Measurements from ENCODE around the gene L3MBTL2. TPM values are rescaled to one million over a fixed set of nuclear protein-coding genes. Genes with fewer than 3 reads are reported as not detected.
"Not testable (repeated sequence)": the region's sequence is repeated elsewhere in the genome, so short reads cannot be mapped to it uniquely, and the experiment has no call there.

L3MBTL2 gene
- total and polyA plus RNA-seq, 2 of the 13 experiments (the other 11 are each of a cell fraction or from before 2014, with no cell fraction given): 13.8 to 33.7 TPM

GRCh38 chr22:41256254-41257253 is 51.4 kb downstream of the L3MBTL2 start:
- no peak for DNase-seq (ENCODE audit: low spot score)
- TF ChIP-seq MED1 (CRISPR knock-in tag; IDR thresholded peaks at IDR 0.05) (no peak), ZNF768 (CRISPR knock-in tag; IDR thresholded peaks at IDR 0.05) (peak; percentile 18; the same call in 1 of the 2 replicates), FOSL2 (CRISPR knock-in tag; IDR thresholded peaks at IDR 0.05) (peak; percentile 51; the same call in 1 of the 2 replicates), AGO2 (optimal IDR thresholded peaks at IDR 0.05; ENCODE audit: low read depth, low read length) (peak; percentile 18)
- H3K9me3 ChIP-seq (ENCODE audit: low read length): no peaks in the 10 kb centered on the region
- no peak for ATAC-seq
- 93% methylated on average over 11 of the region's 20 CpGs for WGBS (ENCODE audit: low lambda C conversion rate)
- H3K36me3 ChIP-seq (replicated peaks in 1 of 2; ENCODE audit: control insufficient read depth in 1 of 2, insufficient read depth in 2 of 2, low read length in 2 of 2): peaks cover 41 to 80% of the 10 kb centered on the region in 2 experiments
- no peaks in the 10 kb centered on the region for H4K20me1 ChIP-seq (ENCODE audit: insufficient read depth, low read length)
- no peak overlapping the region for H2AFZ ChIP-seq (ENCODE audit: low read length)
- POLR2A ChIA-PET: interaction anchor here (0.7 to 1.0 kb wide), 3 partner anchors 9 to 212 kb away, joined by 3 to 4 read pairs (median 3); partner anchors contain the start of genes ACO2, PHF5A and RANGAP1
- CTCF ChIA-PET (ENCODE audit: low intra/inter-chr PET ratio, low total read pairs): no interaction called here
- in situ Hi-C loops (cut with HindIII; ENCODE audit: extremely low pct_ligation_motif_present, low pct_unique_long_range_greater_than_20kb): no loop called here
- H3K27me3 ChIP-seq (ENCODE audit: control insufficient read depth in 1 of 2, insufficient read depth in 2 of 2, low read length in 2 of 2): no peaks in the 10 kb centered on the region
- intact Hi-C loops (cut with micrococcal nuclease; ENCODE audit: unreplicated experiment): no loop called here
- no peak overlapping the region for H3K27ac ChIP-seq (ENCODE audit: extremely low read length, insufficient read depth, low read length)
- no peaks in the 10 kb centered on the region for H3K4me1 ChIP-seq (ENCODE audit: insufficient read depth, low read length)
- no TSS peak for BruUV-seq (replicated peaks)
- H3K9ac ChIP-seq (ENCODE audit: insufficient read depth, low read depth, low read length): no peak overlapping the region
- H3K79me2 ChIP-seq (ENCODE audit: insufficient read depth, low read length): no peaks in the 10 kb centered on the region
- no peak overlapping the region for H3K4me2 ChIP-seq (ENCODE audit: low read depth, low read length)
- no peak for FAIRE-seq
- H3K4me3 ChIP-seq (replicated peaks in 1 of 3; ENCODE audit: insufficient read depth in 1 of 3, low read depth in 2 of 3, low read length in 3 of 3): no peak overlapping the region

GRCh38 chr22:41257696-41258095 is 52.6 kb downstream of the L3MBTL2 start:
- Histone ChIP-seq H3K27me3 (ENCODE audit: control insufficient read depth in 1 of 2, insufficient read depth in 2 of 2, low read length in 2 of 2) (no peaks in the 10 kb centered on the region), H3K36me3 (replicated peaks in 1 of 2; ENCODE audit: control insufficient read depth in 1 of 2, insufficient read depth in 2 of 2, low read length in 2 of 2) (peaks cover 42 to 85% of the 10 kb centered on the region in 2 experiments), H3K4me1 (ENCODE audit: insufficient read depth, low read length) (no peaks in the 10 kb centered on the region), H3K4me2 (ENCODE audit: low read depth, low read length) (no peak overlapping the region), H3K4me3 (replicated peaks in 1 of 3; ENCODE audit: insufficient read depth in 1 of 3, low read depth in 2 of 3, low read length in 3 of 3) (no peak overlapping the region), H3K9ac (ENCODE audit: insufficient read depth, low read depth, low read length) (no peak overlapping the region), H3K9me3 (ENCODE audit: low read length) (no peaks in the 10 kb centered on the region), H4K20me1 (ENCODE audit: insufficient read depth, low read length) (no peaks in the 10 kb centered on the region), H3K27ac (ENCODE audit: extremely low read length, insufficient read depth, low read length) (no peak overlapping the region), H3K79me2 (ENCODE audit: insufficient read depth, low read length) (no peaks in the 10 kb centered on the region), H2AFZ (ENCODE audit: low read length) (no peak overlapping the region)
- no peak for DNase-seq (ENCODE audit: low spot score)
- ATAC-seq: no peak
- intact Hi-C loops (cut with micrococcal nuclease; ENCODE audit: unreplicated experiment): no loop called here
- WGBS (ENCODE audit: low lambda C conversion rate): 98% methylated on average over 4 of the region's 11 CpGs
- in situ Hi-C loops (cut with HindIII; ENCODE audit: extremely low pct_ligation_motif_present, low pct_unique_long_range_greater_than_20kb): no loop called here
- no peak for FAIRE-seq
- BruUV-seq (replicated peaks): no TSS peak
- ChIA-PET POLR2A (no interaction called here), CTCF (ENCODE audit: low intra/inter-chr PET ratio, low total read pairs) (no interaction called here)
- TF ChIP-seq ZFP37 (CRISPR knock-in tag; IDR thresholded peaks at IDR 0.05; ENCODE audit: borderline replicate concordance): no peak
- TF ChIP-seq AGO1 (IDR thresholded peaks at IDR 0.05; ENCODE audit: low read depth, low read length, poor library complexity, severe bottlenecking): no peak
- peak; percentile 50 for TF ChIP-seq AGO2 (optimal IDR thresholded peaks at IDR 0.05; ENCODE audit: low read depth, low read length)

- BruUV-seq (replicated peaks); H3K4me2 ChIP-seq (ENCODE audit: low read depth, low read length); ATAC-seq; FAIRE-seq; H3K4me1 ChIP-seq (ENCODE audit: insufficient read depth, low read length); H3K27me3 ChIP-seq (ENCODE audit: control insufficient read depth in 1 of 2, insufficient read depth in 2 of 2, low read length in 2 of 2); in situ Hi-C loops (cut with HindIII; ENCODE audit: extremely low pct_ligation_motif_present, low pct_unique_long_range_greater_than_20kb); H3K9ac ChIP-seq (ENCODE audit: insufficient read depth, low read depth, low read length); DNase-seq (ENCODE audit: low spot score); H3K9me3 ChIP-seq (ENCODE audit: low read length); H3K27ac ChIP-seq (ENCODE audit: extremely low read length, insufficient read depth, low read length); intact Hi-C loops (cut with micrococcal nuclease; ENCODE audit: unreplicated experiment); CTCF ChIA-PET (ENCODE audit: low intra/inter-chr PET ratio, low total read pairs); H4K20me1 ChIP-seq (ENCODE audit: insufficient read depth, low read length); H3K79me2 ChIP-seq (ENCODE audit: insufficient read depth, low read length); H2AFZ ChIP-seq (ENCODE audit: low read length); POLR2A ChIA-PET; H3K4me3 ChIP-seq (replicated peaks in 1 of 3; ENCODE audit: insufficient read depth in 1 of 3, low read depth in 2 of 3, low read length in 3 of 3): not testable (repeated sequence)
- peaks cover 49 to 86% of the 10 kb centered on the region in 2 experiments for H3K36me3 ChIP-seq (replicated peaks in 1 of 2; ENCODE audit: control insufficient read depth in 1 of 2, insufficient read depth in 2 of 2, low read length in 2 of 2)
- 93% methylated on average over 4 of the region's 4 CpGs for WGBS (ENCODE audit: low lambda C conversion rate)
These were observed 54.6 kb downstream of the L3MBTL2 start for GRCh38 chr22:41259756-41260155.
